Vagina (tissue), 2 donors: ENCODE data around the gene CTBP1. TPM values are rescaled to one million over a fixed set of nuclear protein-coding genes. Genes with fewer than 3 reads are reported as not detected.

Source experiments
- DNase-seq, 2 donors: peaks; one replicate each; pipeline ENCODE4 v3.0.0-alpha.2; 2017; ENCODE audit errors: extremely low spot score in 2 of 2
- H3K27ac ChIP-seq: fragments of 200-600 bp; sonication (generic); one replicate; pipeline ENCODE4 v1.5.1; 2019
- H3K27me3 ChIP-seq: fragments of 200-600 bp; sonication (generic); one replicate; pipeline ENCODE4 v1.5.1; 2019
- H3K36me3 ChIP-seq, 2 donors: fragments of 200-600 bp; sonication (generic); one replicate each; pipeline ENCODE4 v1.5.1; 2017 to 2019
- H3K4me1 ChIP-seq: fragments of 200-600 bp; sonication (generic); one replicate; pipeline ENCODE4 v1.5.1; 2019
- H3K4me3 ChIP-seq, 2 donors: fragments of 200-600 bp; sonication (generic); 1 replicate in 1 of 2; 2 replicates in 1 of 2; pipeline ENCODE4 v1.5.1; 2016 to 2019
- H3K9me3 ChIP-seq: fragments of 200-600 bp; sonication (generic); one replicate; pipeline ENCODE4 v1.5.1; 2019
- POLR2A ChIP-seq, 2 donors: fragments of 450-650 bp; IDR thresholded peaks; one replicate each; pipeline ENCODE4 v1.6.1; 2017; ENCODE audit warnings: antibody characterized with exemption in 2 of 2, mild to moderate bottlenecking in 2 of 2, moderate library complexity in 2 of 2
- POLR2AphosphoS5 ChIP-seq, 2 donors: sonication (generic); formaldehyde crosslinking; IDR thresholded peaks; one replicate each; pipeline ENCODE4 v1.9.0; 2017; ENCODE audit warnings: antibody characterized with exemption in 2 of 2, mild to moderate bottlenecking in 2 of 2, low read depth in 1 of 2; ENCODE audit not compliant: insufficient read depth in 1 of 2
- intact Hi-C: fragments of 100-400 bp; cut with DNase I; formaldehyde crosslinking; loops from one replicate; pipeline ENCODE4 v1.15.1; 2023
- total RNA-seq: library from RNA; depleted of rRNA; stranded (reverse); fragments of >200 nt; gene quantifications from one replicate; pipeline ENCODE4 v1.2.3, GENCODE V29; 2016
- TF ChIP-seq, protein P1 (sequence below), 3 experiments: fragments of 450-650 bp in 2 of 3; fragments of 200-600 bp in 1 of 3; sonication (generic) in 1 of 3; IDR thresholded peaks; one replicate each; pipeline ENCODE4 v1.5.1; 2017 to 2019; ENCODE audit warnings: antibody characterized with exemption in 3 of 3, mild to moderate bottlenecking in 2 of 3, moderate library complexity in 2 of 3

The CTBP1 gene
- total RNA-seq, 1 donor from 2014 or later: 93.1 TPM

DNA sequence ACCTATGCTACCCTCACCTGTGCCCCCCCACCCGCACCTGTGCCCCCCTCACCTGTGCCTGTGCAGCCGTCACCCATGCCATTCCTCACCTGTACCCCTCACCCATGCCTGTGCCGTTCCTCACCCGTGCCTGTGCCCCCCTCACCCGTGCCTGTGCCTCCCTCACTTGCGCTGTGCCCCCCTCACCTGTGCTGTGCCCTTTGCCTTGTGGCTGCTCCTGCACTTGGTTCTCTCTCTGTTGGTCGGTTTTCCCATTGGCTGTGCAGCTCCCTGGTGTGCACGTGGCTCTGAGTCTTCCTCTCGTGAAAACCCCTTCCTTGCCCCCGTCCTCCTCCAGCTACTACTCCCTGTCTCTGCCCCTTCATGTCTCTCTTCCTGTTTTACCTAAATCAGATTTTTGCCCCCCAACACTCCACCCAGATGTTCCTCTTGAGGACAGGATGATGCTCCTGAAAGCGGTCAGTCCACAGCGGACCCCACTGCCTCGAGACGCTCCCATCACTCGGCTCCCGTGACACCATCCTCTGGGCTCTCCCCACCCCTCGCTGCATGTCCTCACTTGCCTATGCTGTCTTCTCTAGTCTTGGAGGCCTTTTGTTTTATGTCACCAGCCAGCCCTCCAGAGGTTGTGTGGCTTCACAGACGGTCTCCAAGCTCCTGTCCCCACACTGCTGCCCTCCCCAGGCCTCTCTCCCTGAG, 47.5 kb upstream of the CTBP1 start:
- peaks cover 55% of the 10 kb centered on the region for H3K4me1 ChIP-seq
- no peaks in the 10 kb centered on the region for H3K27me3 ChIP-seq
- H3K27ac ChIP-seq: no peak overlapping the region
- peaks cover 0 to 26% of the 10 kb centered on the region in 2 donors for H3K36me3 ChIP-seq
- TF ChIP-seq POLR2A (IDR thresholded peaks at IDR 0.05): no peak
- TF ChIP-seq, protein P1, sequence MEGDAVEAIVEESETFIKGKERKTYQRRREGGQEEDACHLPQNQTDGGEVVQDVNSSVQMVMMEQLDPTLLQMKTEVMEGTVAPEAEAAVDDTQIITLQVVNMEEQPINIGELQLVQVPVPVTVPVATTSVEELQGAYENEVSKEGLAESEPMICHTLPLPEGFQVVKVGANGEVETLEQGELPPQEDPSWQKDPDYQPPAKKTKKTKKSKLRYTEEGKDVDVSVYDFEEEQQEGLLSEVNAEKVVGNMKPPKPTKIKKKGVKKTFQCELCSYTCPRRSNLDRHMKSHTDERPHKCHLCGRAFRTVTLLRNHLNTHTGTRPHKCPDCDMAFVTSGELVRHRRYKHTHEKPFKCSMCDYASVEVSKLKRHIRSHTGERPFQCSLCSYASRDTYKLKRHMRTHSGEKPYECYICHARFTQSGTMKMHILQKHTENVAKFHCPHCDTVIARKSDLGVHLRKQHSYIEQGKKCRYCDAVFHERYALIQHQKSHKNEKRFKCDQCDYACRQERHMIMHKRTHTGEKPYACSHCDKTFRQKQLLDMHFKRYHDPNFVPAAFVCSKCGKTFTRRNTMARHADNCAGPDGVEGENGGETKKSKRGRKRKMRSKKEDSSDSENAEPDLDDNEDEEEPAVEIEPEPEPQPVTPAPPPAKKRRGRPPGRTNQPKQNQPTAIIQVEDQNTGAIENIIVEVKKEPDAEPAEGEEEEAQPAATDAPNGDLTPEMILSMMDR (IDR thresholded peaks at IDR 0.05): no peak
- TF ChIP-seq POLR2AphosphoS5 (IDR thresholded peaks at IDR 0.05; ENCODE audit: insufficient read depth in 1 of 2, low read depth in 1 of 2): no peak
- no peak for DNase-seq
- intact Hi-C loops: no loop called here
- H3K4me3 ChIP-seq: no peak overlapping the region
- H3K9me3 ChIP-seq: no peaks in the 10 kb centered on the region

DNA sequence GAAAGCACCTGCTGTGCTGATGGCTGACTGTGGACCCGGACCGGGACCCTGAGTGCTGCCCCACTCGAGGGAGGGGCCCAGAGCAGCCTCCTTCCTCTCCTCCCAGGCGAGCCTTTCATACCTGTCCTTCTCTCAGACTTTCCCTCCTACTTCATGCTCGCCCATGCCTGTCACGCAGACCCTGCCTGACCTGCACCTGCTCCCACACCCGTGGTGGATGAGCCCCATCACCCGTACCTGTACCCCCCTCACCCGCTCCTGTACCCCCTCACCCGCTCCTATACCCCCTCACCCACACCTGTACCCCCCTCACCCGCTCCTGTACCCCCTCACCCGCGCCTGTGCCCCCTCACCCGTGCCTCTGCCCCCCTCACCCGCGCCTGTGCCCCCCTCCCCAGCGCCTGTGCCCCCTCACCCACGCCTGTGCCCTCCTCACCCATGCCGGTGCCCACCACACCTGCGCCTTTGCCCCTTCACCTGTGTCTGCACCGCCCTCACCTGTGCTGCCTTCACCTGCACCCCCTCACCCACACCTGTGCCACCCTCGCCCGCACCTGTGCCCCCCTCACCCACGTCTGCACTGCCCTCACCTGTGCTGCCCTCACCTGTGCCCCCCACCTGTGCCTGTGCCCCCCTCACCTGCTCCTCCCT, 46.6 kb upstream of the CTBP1 start:
- Histone ChIP-seq H3K4me3 (no peak overlapping the region), H3K27ac (no peak overlapping the region), H3K4me1 (peaks cover 55% of the 10 kb centered on the region), H3K27me3 (no peaks in the 10 kb centered on the region), H3K9me3 (no peaks in the 10 kb centered on the region), H3K36me3 (peaks cover 0 to 24% of the 10 kb centered on the region in 2 donors)
- DNase-seq: no peak
- intact Hi-C loops: no loop called here
- TF ChIP-seq POLR2A (IDR thresholded peaks at IDR 0.05): no peak
- TF ChIP-seq POLR2AphosphoS5 (IDR thresholded peaks at IDR 0.05; ENCODE audit: insufficient read depth in 1 of 2, low read depth in 1 of 2): no peak
- TF ChIP-seq, protein P1 (IDR thresholded peaks at IDR 0.05): no peak

DNA sequence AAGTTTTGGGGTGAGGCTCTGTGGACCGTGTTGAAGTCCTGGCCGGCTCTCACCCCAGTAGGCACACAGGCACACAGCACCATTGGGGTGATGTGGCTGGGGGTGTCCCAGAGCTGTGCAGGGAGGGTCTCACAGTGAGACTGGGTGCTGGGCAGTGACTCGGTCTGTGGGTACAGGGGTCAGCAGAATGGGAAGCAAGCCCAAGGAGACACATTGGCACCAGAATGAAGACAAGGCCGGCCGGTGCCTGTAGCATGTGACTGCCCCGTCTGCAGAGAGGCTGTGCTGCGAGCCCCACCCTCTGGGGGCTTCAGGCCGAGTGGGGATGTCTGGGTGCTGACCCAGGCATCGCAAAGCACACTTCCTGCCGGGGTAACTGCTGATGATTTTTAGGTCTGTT, 46.0 kb upstream of the CTBP1 start:
- TF ChIP-seq POLR2A (IDR thresholded peaks at IDR 0.05): no peak
- no peak for TF ChIP-seq POLR2AphosphoS5 (IDR thresholded peaks at IDR 0.05; ENCODE audit: insufficient read depth in 1 of 2, low read depth in 1 of 2)
- TF ChIP-seq, protein P1 (IDR thresholded peaks at IDR 0.05): no peak
- Histone ChIP-seq H3K4me3 (no peak overlapping the region), H3K36me3 (peaks cover 0 to 17% of the 10 kb centered on the region in 2 donors), H3K27ac (no peak overlapping the region), H3K9me3 (no peaks in the 10 kb centered on the region), H3K27me3 (no peaks in the 10 kb centered on the region), H3K4me1 (peaks cover 54% of the 10 kb centered on the region)
- no peak for DNase-seq
- intact Hi-C loops: no loop called here

DNA sequence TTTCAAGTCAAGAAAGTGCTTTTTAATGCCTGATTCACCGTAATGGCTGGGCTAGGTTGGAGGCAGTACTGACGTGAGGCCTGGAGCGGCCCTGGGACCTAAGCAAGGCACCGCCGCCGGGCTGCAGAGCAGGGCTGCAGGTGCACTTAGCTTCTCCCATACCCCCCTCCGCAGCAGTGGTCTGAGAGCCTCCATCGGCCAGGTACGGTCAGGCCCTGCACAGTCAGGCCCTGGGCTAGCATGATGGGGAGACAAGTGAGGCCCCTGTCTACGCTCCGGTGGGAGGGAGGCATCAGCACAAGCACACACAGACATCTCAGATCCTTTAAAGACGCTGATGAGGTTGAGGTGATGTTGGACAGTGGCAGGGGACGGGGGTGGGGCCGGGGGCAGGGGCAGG, 45.5 kb upstream of the CTBP1 start:
- peaks cover 54% of the 10 kb centered on the region for H3K4me1 ChIP-seq

More for the DNA sequence above, 45.5 kb upstream of the CTBP1 start:
- Histone ChIP-seq H3K9me3 (no peaks in the 10 kb centered on the region), H3K27ac (no peak overlapping the region), H3K27me3 (no peaks in the 10 kb centered on the region), H3K4me3 (no peak overlapping the region), H3K36me3 (peaks cover 0 to 16% of the 10 kb centered on the region in 2 donors)
- DNase-seq: no peak
- intact Hi-C loops: no loop called here
- TF ChIP-seq POLR2AphosphoS5 (IDR thresholded peaks at IDR 0.05; ENCODE audit: insufficient read depth in 1 of 2, low read depth in 1 of 2) (no peak), POLR2A (IDR thresholded peaks at IDR 0.05) (no peak)
- TF ChIP-seq, protein P1 (IDR thresholded peaks at IDR 0.05): no peak
